SK-N-SH treated with all-trans-retinoic acid at 6 μM for 48 hours (cell line): ENCODE data around the gene ANKUB1.
A peak's percentile ranks its signal among the peaks of the same experiment; 100 is the strongest.

Experiments
- ARNTL ChIP-seq: fragments of 450-650 bp; formaldehyde crosslinking; IDR thresholded peaks from 2 replicates; pipeline ENCODE4 v1.5.0; 2020; ENCODE audit warnings: low read depth, mild to moderate bottlenecking, moderate library complexity, borderline replicate concordance
- BACH2 ChIP-seq: fragments of 250-450 bp; sonication (Bioruptor Pico); IDR thresholded peaks from 2 replicates; pipeline ENCODE4 v1.9.0; 2021; ENCODE audit warnings: mild to moderate bottlenecking, borderline replicate concordance
- GLIS3 ChIP-seq: fragments of 250-450 bp; sonication (Bioruptor Pico); IDR thresholded peaks from 2 replicates; pipeline ENCODE4 v1.5.0; 2020; ENCODE audit warnings: mild to moderate bottlenecking, moderate library complexity
- ISL1 ChIP-seq: fragments of 250-450 bp; sonication (Bioruptor Pico); IDR thresholded peaks from 2 replicates; pipeline ENCODE4 v2.1.2; 2022; ENCODE audit warnings: mild to moderate bottlenecking, moderate library complexity
- PATZ1 ChIP-seq: fragments of 250-450 bp; sonication (Bioruptor Pico); IDR thresholded peaks from 2 replicates; pipeline ENCODE4 v1.8.0; 2020; ENCODE audit warnings: mild to moderate bottlenecking, moderate library complexity, borderline replicate concordance
- PPARA ChIP-seq: fragments of 250-450 bp; sonication (Bioruptor Pico); IDR thresholded peaks from 2 replicates; pipeline ENCODE4 v1.5.0; 2020; ENCODE audit warnings: mild to moderate bottlenecking, borderline replicate concordance
- ZC3H10 ChIP-seq: fragments of 250-450 bp; sonication (Bioruptor Pico); IDR thresholded peaks from 2 replicates; pipeline ENCODE4 v1.5.1; 2021; ENCODE audit warnings: mild to moderate bottlenecking, moderate library complexity
- ZFP30 ChIP-seq: fragments of 450-650 bp; formaldehyde crosslinking; IDR thresholded peaks from 2 replicates; pipeline ENCODE4 v1.5.0; 2022; ENCODE audit warnings: mild to moderate bottlenecking, moderate library complexity
- ZNF70 ChIP-seq: fragments of 450-650 bp; formaldehyde crosslinking; IDR thresholded peaks from 2 replicates; pipeline ENCODE4 v1.5.0; 2020; ENCODE audit warnings: mild to moderate bottlenecking, moderate library complexity
- TF ChIP-seq, protein P1 (sequence below): fragments of 250-450 bp; sonication (Bioruptor Pico); IDR thresholded peaks from 2 replicates; pipeline ENCODE4 v1.8.0; 2021; ENCODE audit warnings: low read depth, mild to moderate bottlenecking, moderate library complexity, borderline replicate concordance

DNA sequence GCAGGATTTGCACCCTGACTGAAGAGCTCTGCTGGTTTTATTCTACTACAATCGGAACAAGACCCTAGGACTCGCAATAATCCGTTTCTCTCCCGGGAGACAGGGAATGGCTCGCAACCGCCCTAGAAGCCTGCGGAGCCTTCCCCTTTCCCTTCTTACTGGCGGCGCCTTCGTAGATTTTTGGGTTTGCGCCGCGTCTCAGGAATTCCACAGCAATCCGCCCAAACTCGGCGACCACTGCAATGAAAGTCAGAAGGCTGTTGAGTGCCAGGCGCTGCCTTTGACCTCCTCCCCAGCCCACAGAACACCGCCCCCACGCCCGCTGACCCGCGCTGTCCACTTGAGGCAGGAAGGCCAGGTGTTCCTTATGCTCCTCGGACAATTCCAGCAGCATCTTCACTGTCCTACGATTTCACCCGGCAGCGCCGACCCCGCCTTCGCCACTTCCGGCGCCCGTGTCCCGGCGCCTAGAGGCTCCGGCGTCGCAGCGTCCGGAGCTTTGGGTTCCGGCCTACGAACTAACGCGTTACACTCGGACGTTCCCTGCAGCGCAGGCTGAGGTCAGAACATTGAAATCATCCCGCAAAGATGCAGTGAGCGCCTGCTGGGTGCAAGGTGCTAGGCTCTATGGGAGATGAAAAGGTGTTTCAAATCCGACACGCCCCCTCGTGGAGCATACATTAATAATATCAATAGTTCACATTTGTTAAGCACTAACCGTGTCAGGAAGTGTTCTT, 40.1 kb downstream of the ANKUB1 start, which contains the start of gene COMMD2:
- TF ChIP-seq PPARA (CRISPR knock-in tag) (no peak), PATZ1 (CRISPR knock-in tag) (no peak), ISL1 (CRISPR knock-in tag) (no peak), ZNF70 (no peak), ZC3H10 (CRISPR knock-in tag) (no peak), ZFP30 (CRISPR knock-in tag) (no peak), ARNTL (CRISPR knock-in tag) (no peak), BACH2 (CRISPR knock-in tag) (no peak), GLIS3 (CRISPR knock-in tag) (no peak)
- TF ChIP-seq, protein P1, sequence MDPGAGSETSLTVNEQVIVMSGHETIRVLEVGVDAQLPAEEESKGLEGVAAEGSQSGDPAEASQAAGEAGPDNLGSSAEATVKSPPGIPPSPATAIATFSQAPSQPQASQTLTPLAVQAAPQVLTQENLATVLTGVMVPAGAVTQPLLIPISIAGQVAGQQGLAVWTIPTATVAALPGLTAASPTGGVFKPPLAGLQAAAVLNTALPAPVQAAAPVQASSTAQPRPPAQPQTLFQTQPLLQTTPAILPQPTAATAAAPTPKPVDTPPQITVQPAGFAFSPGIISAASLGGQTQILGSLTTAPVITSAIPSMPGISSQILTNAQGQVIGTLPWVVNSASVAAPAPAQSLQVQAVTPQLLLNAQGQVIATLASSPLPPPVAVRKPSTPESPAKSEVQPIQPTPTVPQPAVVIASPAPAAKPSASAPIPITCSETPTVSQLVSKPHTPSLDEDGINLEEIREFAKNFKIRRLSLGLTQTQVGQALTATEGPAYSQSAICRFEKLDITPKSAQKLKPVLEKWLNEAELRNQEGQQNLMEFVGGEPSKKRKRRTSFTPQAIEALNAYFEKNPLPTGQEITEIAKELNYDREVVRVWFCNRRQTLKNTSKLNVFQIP (CRISPR knock-in tag): 0 out of 2 replicates have a peak, but pooled peaks have one; percentile 79
